ENCODE measurements around the gene PARD3B.

DNA sequence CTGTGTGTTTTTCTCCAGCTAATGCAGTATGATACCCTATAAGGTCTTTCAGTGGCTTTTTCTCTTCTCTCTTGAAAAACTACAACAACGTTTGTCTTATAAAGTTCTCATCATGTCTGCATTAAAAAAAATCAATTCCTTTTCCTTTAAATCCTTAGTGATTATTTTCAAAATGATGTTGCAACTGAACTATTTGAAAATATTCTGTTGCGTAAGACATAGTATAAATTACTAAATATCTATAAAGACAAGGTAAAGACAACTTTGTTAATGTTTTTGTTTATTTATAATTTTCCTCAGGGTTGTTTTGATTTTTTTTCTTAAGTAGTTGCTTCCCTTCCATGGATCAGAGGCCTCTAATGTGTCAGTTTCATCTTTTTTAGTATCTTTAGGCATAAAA is 21.2 kb downstream of the PARD3B start:
- TF ChIP-seq POLR2AphosphoS5 (IDR thresholded peaks at IDR 0.05) (no peak), CTCF (IDR thresholded peaks at IDR 0.05) (no peak), POLR2A (IDR thresholded peaks at IDR 0.05) (no peak)

All from transverse colon (tissue), 4 donors.